GM12865 (cell line): ENCODE measurements around the gene WRNIP1.

Source experiments
- DNase-seq: peaks from one replicate; pipeline ENCODE4 v3.0.0; 2010; ENCODE audit warnings: low read depth
- H3K4me3 ChIP-seq: 2 replicates; pipeline ENCODE4 v1.5.1; 2011; ENCODE audit warnings: mild to moderate bottlenecking, low read depth, low read length, control low read depth
- CTCF ChIP-seq: IDR thresholded peaks from 2 replicates; pipeline ENCODE4 v1.5.1; 2011; ENCODE audit warnings: low read length, control low read depth, low read depth, inconsistent platforms; ENCODE audit not compliant: insufficient read depth; ENCODE audit errors: missing control alignments

WRNIP1 gene

DNA sequence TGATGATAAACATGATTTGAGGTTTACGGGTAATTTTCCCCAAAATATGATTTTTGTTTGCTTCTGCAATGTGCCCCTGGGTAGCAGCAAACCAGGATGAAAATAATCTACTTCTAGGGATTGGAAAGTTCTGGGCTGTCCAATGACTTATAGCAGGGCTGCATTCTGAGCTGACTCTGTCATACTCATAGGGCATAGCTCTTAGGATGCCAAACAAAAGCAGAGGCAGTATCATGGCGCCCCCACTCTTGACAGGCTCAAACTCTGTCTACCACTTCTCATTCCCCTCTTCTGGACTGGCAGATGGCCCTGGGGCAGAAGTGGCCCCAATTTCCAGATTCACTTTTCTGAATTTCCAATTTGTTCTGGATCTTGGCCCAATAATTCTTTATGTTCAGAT, 66.2 kb downstream of the WRNIP1 start:
- no peak for DNase-seq
- no peak overlapping the region for H3K4me3 ChIP-seq
- no peak for TF ChIP-seq CTCF

DNA sequence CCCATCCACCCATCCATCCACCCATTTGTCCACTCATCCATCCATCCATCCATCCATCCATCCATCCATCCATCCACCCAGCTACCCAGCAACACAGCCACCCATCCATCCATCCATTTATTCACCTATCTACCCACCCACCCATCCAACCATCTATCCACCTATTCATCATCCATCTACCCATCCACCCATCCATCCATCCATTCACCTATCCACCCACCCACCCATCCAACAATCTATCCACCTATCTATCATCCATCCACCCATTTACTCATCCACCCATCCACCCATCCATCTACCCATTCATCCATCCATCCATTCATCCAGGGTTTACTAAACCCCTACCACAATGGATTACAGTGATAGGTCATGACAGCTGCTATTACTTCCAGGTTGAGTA, 69.1 kb downstream of the WRNIP1 start:
- no peak for DNase-seq
- H3K4me3 ChIP-seq: no peak overlapping the region
- no peak for TF ChIP-seq CTCF
